Activated CD8-positive, alpha-beta memory T cell treated with anti-CD3 and anti-CD28 coated beads, Interleukin-2, amount 50 U/mL, for 24 hours (primary cell): ENCODE measurements around the gene SPAG9.
"Not testable (repeated sequence)": the region's sequence is repeated elsewhere in the genome, so short reads cannot be mapped to it uniquely, and the experiment has no call there.

Source experiments
- DNase-seq: peaks from one replicate; pipeline ENCODE4 v3.0.0-alpha.2; 2020; ENCODE audit errors: extremely low read depth

SPAG9 gene

GRCh38 chr17:50953831-50954601 is 166.7 kb downstream of the SPAG9 start:
- no peak for DNase-seq

GRCh38 chr17:50953518-50953830 is 167.2 kb downstream of the SPAG9 start:
- DNase-seq: no peak

GRCh38 chr17:50952889-50953288 is 167.8 kb downstream of the SPAG9 start:
- no peak for DNase-seq

- no peak for DNase-seq
These were observed 168.7 kb downstream of the SPAG9 start for GRCh38 chr17:50952013-50952412.

GRCh38 chr17:50949989-50950877 is 170.4 kb downstream of the SPAG9 start:
- no peak for DNase-seq

- DNase-seq: no peak
These were observed 171.3 kb downstream of the SPAG9 start for GRCh38 chr17:50949128-50949988.

GRCh38 chr17:50948711-50949110 is 172.0 kb downstream of the SPAG9 start:
- DNase-seq: no peak

GRCh38 chr17:50947782-50948543 is 172.7 kb downstream of the SPAG9 start:
- no peak for DNase-seq

- DNase-seq: no peak
These were observed 173.5 kb downstream of the SPAG9 start for GRCh38 chr17:50946891-50947781.

GRCh38 chr17:50946223-50946890 is 174.3 kb downstream of the SPAG9 start:
- DNase-seq: no peak

- no peak for DNase-seq
These were observed 174.9 kb downstream of the SPAG9 start for GRCh38 chr17:50945779-50946222.

- no peak for DNase-seq
These were observed 175.6 kb downstream of the SPAG9 start for GRCh38 chr17:50944902-50945720.

- peak; percentile 47 for DNase-seq
These were observed 176.4 kb downstream of the SPAG9 start for GRCh38 chr17:50944054-50944901.

GRCh38 chr17:50943575-50943933 is 177.1 kb downstream of the SPAG9 start:
- DNase-seq: no peak

GRCh38 chr17:50941676-50942048 is 179.0 kb downstream of the SPAG9 start:
- not testable (repeated sequence) for DNase-seq

- DNase-seq: no peak
These were observed 180.6 kb downstream of the SPAG9 start for GRCh38 chr17:50939795-50940684.

GRCh38 chr17:50939542-50939794 is 181.2 kb downstream of the SPAG9 start:
- DNase-seq: no peak
